Epithelial cell of esophagus (primary cell): Measurements from ENCODE around the gene PSMB7.

Experiments used
- DNase-seq: peaks from one replicate; pipeline ENCODE4 v3.0.0; 2010; ENCODE audit warnings: low read depth
- H3K4me3 ChIP-seq: 2 replicates; pipeline ENCODE4 v1.5.1; 2011; ENCODE audit warnings: mild to moderate bottlenecking, low read length, control low read depth
- TF ChIP-seq, protein P1 (sequence below): IDR thresholded peaks from 2 replicates; pipeline ENCODE4 v1.5.1; 2011; ENCODE audit warnings: low read depth, mild to moderate bottlenecking, low read length, control low read depth, inconsistent platforms; ENCODE audit not compliant: insufficient read depth; ENCODE audit errors: missing control alignments

PSMB7 gene

DNA sequence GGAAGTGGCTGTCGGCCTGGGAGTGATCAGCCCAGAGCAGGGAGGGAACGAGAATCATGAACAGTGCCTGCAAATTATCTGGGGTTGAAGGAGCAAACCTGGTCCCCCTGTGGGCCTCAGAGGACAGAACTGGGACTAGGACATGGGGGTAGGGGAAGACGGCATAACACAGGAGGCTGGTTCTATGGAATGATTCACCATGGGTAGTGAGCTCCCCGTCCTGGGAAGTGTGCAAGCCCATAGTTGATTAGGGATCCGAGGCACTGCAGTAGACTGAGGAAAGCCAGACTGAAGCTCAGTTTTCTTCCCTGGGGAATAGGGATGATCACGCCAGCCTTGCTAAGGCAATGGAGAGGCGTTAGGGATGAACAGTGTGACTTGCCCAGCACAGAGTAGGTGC, 40.6 kb upstream of the PSMB7 start:
- no peak overlapping the region for H3K4me3 ChIP-seq

DNA sequence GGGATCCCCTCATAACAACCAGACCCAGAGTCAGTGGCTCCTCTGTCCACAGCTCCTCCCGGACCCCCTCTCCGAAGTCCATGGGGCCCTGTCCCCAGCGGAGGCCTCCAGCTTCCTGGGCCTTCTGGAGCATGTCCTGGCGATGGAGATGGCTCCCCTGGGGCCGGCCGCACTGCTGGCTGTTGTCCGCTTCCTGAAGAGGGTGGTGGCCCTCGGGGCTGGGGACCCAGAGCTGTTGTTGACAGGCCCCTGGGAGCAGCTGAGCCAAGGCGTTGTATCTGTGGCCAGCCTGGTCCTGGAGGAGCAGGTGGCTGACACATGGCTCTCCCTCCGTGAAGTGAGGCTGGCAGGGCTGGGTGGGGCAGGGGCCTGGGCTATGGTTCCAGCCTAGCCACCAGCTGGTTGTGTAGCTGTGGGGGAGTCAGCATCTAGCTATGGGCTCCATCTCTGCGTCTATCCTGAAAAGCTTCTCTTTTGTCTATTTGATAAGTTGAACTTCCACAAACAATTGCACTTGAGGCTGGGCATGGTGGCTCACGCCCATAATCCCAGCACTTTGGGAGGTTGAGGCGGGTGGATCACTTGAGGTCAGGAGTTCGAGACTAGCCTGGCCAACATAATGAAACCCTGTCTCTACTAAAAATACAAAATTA, 39.7 kb upstream of the PSMB7 start:
- H3K4me3 ChIP-seq = no peak overlapping the region
- no peak for DNase-seq
- TF ChIP-seq, protein P1, sequence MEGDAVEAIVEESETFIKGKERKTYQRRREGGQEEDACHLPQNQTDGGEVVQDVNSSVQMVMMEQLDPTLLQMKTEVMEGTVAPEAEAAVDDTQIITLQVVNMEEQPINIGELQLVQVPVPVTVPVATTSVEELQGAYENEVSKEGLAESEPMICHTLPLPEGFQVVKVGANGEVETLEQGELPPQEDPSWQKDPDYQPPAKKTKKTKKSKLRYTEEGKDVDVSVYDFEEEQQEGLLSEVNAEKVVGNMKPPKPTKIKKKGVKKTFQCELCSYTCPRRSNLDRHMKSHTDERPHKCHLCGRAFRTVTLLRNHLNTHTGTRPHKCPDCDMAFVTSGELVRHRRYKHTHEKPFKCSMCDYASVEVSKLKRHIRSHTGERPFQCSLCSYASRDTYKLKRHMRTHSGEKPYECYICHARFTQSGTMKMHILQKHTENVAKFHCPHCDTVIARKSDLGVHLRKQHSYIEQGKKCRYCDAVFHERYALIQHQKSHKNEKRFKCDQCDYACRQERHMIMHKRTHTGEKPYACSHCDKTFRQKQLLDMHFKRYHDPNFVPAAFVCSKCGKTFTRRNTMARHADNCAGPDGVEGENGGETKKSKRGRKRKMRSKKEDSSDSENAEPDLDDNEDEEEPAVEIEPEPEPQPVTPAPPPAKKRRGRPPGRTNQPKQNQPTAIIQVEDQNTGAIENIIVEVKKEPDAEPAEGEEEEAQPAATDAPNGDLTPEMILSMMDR = no peak

More for the DNA sequence above, 40.6 kb upstream of the PSMB7 start:
- DNase-seq = no peak
- TF ChIP-seq, protein P1 = no peak

DNA sequence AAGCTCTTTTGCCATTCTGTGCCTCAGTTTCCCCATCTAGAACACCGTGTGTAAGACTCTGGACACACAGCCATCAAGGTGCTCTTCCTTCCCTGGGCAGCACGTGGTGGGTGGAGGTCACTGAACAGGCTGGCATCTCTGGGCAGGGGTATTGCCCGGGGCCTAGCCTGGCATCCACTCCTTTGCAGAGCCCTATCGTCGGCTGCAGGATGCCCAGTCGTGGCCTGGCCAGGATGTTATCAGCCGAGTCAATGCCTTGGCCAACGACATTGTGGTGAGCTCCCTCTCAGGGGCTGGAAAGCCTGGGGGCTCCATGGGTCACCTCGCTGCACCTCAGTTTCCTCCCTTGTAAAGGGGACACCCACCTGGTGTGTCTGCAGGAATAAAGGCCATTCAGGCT, 39.1 kb upstream of the PSMB7 start:
- no peak overlapping the region for H3K4me3 ChIP-seq
- no peak for DNase-seq
- TF ChIP-seq, protein P1 = no peak

DNA sequence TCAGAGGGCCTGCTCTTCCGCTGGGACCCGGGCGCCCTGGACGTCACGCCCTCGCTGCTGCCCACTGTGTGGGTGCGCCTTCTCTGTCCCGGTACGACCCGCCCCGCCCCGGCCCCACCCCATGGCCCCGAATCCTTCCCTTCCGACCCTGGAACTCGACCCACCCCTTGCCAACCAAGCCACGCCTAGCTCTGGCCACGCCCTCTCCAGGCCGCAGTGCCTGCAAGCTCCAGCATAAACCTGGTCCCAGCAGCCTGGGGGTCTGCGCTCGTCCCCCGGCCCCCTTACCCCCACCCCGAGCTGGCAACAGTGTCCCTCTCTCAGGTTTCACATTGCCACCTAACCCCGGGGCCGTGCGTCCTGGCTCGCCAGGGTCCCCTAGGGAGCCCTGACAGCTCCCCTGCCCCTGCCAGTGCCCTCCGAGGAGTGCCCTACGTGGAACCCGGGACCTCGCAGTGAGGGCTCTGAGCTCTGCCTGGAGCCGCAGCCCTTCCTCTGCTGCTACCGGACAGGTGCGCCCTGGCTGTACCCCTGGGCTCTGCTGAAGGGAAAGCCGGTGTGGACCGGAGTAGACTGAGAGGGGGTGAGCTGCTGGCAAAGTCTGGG, 38.4 kb upstream of the PSMB7 start:
- peak; percentile 21 for DNase-seq

DNA sequence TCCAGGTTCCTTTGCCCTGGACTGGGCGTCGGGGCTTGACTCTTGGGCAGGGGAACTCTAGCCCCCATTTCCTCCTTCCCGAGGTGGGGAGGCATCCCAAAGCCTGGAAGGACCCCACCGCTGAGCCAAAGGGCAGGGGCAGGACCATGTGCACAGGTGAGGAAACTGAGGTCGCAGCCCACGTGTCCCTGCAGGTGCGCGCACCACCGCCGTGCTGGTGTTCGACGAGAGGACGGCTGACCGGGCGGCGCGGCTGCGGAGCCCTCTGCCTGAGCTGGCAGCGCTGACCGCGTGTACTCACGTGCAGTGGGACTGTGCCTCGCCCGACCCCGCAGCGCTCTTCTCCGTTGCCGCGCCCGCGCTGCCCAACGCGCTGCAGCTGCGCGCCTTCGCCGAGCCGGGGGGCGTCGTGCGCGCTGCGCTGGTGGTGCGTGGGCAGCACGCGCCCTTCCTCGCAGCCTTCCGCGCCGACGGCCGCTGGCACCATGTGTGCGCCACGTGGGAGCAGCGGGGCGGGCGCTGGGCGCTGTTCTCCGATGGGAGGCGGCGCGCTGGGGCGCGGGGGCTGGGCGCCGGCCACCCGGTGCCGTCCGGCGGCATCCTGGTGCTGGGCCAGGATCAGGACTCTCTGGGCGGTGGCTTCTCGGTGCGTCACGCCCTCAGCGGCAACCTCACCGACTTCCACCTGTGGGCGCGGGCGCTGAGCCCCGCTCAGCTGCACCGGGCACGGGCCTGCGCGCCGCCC, 37.8 kb upstream of the PSMB7 start:
- H3K4me3 ChIP-seq = no peak overlapping the region
- DNase-seq = peak; percentile 20
- TF ChIP-seq, protein P1 = no peak

More for the DNA sequence above, 38.4 kb upstream of the PSMB7 start:
- TF ChIP-seq, protein P1 = no peak
- no peak overlapping the region for H3K4me3 ChIP-seq

DNA sequence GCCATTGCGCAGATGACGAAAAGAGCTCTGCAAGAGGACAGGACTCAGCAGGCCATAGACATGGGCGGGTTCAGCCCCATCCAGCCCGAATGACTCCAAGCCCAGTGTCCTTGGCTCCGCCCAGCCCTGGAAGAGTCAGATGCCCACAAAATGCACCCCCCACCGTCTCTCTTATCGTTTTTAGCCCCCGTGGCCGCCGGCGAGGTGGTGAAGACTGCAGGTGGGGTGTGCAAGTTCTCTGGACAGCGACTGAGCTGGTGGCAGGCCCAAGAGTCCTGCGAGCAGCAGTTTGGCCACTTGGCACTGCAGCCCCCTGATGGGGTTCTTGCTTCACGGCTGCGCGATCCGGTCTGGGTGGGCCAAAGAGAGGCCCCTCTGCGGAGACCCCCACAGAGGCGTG, 37.1 kb upstream of the PSMB7 start:
- no peak for DNase-seq
- no peak overlapping the region for H3K4me3 ChIP-seq
- TF ChIP-seq, protein P1 = no peak
